HG03558 (cell line): ENCODE results near the gene TWIST2.

Experiments used
- ATAC-seq: cut with Tn5 transposase; IDR thresholded peaks from one replicate; pipeline ENCODE4 v1.9.1; 2021; ENCODE audit warnings: moderate number of reproducible peaks; ENCODE audit not compliant: unreplicated experiment; ENCODE audit errors: extremely low read depth

The TWIST2 gene

DNA sequence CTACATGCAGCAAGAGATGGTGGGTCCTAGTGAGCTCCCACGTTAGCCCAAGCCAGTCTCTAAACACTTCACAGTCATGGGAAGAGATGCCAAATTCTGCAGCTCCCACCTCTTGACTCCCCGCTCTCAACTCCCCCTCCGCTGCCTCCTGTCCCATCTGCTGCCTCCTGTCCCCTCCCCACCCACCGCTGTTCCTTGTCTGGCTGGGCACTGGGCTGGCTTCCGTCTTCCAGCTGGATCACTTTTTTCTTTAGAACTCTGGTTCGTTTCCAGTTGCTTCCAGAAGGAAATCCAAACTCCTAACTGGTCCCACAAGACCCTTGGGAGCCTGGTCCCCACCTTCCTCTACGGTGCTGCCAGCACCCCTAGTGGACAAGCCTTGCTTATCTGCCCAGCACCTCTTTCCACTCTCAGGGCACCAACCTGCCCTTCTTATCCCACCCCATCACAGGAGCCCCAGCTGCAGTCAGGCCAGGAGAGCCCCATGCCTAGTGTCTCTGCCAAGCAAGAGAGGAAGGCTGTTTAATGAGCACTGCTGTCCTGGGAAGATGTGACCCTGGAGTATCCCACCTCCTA, 12.1 kb upstream of the TWIST2 start:
- no peak for ATAC-seq

DNA sequence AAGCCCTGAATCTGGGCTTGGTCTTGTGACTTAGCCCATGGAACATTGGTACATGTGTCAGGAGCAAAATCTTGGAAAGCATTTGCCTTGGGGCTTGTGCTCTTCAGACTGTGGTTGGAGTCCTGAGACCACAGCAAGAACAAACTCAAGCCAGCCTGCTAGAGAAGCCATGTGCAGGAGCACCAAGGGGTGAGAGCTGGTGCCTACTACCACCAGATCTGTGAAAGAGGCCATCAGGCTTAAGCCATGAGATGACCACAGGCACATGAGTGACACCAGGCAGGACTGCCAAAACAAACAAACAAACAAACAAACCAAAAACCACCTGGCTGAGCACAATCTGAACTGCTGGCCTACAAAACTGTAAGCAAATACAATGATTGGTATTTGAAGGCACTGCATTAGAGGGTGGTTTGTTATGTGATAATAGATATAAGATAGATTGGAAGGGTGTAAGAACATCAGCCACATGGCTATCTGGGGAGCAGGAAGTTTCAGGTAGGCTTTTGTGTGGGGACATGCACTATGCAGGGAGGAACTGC, 9.0 kb upstream of the TWIST2 start:
- ATAC-seq, result no peak

DNA sequence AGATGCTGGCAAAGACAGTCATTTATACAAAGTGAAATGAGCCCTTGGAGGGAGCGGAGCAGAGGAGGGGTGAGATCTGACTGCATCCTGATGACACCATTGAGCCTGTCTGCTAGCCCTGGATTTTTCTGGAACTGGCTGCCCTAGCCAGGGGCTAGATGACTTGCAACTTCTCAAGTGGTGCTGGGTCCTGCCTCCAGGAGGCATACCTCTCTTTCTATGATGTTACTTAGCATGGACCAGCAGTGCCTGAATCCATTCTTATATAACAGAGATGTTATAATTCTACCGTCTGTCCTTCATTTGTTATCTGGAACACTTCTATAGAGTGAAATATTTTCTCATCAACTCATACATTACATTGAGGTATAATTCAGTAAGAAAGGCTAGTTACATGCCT, 8.5 kb upstream of the TWIST2 start:
- ATAC-seq, result no peak

DNA sequence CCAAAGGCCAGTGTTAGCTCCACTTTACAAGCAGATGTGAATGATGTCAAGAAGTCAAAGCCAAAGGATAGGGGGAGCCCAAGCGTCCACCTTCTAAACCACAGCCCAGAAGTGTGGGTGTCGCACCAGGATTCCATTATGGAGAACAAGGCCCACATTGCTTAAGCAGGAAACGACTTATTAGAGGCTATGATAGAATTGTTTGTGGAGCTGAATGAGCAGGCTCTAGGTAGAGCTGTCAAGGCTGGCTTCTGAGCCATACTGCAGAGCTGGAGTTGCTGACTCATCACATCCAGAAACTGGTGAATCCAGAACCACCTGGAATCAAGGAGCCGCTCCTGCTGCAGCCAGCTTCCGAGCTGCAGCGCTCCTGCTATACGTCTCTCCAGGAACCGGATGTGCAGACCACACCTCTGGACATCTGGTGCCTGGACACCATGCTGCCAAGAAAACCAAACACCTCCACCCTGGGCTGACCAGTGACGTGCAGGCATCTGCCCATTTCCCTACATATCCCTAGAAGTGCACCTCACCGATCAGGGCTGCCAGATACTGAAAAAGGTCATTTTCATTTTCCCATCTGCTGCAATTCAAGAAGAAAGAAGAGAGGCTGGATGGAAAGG, 6.2 kb upstream of the TWIST2 start:
- no peak for ATAC-seq

DNA sequence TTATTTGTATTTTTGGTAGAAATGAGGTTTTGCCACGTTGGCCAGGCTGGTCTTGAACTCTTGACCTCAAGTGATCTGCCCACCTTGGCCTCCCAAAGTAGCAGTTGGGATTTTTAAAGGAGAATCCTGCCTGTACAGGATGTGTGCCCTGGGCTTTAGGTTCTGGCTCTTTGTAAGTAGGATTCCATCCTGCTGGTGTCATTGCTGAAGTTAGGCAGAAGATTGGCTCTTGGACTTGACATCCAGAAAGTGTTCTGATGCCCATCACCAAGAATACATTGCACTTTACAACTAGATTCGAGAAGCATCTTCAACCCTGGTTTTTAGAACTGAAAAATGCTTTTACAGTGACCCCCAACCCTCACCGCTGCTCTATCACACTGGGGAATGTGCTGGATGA, 4.4 kb upstream of the TWIST2 start:
- ATAC-seq, result no peak

DNA sequence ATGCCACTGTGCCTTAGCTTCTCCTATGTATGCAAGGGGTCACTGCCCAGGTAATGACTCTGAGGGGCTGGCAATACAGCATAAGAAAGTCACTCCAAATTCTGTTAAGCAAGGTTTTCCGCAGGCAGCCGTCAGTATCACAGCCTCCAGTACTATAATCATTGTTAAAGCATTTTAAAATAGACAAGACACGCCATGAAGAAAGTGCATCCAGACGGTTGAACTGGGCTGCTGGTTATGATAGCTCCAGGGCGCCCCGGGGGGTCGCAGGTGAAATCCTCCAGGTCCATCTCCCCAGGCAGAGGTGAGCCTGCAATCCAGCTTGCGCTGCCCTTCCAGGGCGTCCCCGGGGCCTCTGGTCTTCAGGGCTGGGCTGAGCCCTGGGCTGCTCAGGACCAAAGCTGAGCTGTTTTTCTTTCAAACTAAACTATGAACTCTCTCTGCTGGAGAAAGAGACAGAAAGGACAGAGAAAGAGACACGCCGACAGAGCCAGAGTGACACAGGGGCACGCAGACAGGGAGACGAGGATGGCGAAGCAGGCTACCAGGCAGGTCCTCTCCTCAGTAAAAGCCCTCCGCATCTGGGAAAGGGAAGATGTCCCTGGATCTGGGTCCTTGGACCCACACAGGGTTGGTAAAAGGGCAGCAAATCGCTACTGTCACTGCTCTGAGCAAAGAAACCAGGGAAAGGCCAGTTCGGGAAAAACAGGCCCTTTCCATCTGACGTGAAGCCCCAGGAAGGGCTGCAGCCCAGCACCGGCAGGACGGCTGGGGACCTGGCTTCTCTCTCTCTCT, 2.1 kb upstream of the TWIST2 start:
- no peak for ATAC-seq

DNA sequence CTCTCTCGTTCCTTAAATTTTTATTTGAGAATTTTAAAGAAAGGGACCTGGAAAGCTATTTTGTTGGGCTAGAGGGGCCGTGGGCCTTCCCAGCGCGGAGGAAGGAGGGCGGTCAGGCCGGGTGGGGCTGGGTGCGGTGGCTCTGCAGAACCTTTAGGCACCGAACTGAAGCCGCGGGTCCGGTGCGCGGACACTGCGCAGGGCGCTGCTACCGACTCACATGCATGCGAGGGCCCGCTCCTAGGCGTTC, 1.6 kb upstream of the TWIST2 start:
- ATAC-seq, result no peak

DNA sequence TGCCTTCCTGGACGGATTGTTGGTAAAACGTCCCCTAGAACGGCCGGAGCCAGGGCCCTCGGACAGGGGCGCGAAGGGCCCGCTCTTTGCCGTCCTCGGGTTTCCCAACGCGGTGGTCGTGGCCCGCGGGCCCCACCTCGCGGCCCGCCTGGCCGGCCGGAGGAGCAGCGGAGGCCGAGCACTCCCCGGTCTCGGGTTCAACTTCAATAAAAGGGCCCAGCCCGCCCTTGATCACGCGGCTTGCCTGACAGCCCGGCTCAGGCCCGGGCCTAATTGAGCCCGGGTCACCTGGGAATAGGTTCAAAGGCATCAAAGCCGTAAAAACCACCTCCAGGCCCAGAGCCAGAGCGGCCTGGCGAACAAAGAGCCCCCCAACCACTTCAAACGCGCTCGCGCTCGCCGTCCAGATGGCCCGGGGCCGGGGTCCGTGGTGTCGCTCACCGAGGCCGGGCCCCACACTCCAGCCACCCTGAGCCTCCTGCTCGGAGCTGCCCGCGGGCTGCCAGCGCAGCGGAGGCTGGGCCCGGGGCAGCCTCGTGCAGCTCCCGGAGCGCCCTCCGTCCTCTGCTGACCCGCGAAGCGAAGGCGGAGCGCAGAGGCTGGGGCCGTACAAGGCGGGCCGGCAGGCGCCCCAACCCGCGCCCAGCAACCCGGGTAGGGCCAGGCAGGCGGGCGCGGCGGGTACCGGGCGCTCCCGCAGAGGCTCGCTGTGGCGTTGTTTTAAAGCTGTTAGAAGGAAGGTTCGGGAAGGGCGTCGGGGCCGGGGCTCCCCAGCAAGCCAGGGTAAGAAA, 1.1 kb upstream of the TWIST2 start:
- ATAC-seq, result no peak

DNA sequence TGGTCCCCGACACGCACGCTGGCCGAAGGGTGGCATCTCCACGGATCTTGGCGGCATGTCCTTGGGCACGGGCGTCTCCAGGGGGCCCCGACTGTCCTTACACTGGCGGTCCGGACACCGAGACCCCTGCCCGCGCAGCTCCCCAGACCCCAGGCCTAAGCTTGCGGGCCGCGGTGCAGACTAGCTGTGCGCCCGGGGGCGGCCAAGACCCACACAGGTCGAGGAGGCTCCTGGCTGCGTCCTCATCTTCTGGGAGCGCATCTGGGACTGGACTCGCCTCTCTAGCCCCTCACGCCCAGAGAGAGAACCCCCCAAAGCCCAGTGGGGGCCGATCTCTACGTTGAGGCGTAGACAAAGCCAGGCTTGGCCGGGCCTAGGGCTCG, 475 bp upstream of the TWIST2 start:
- ATAC-seq, result no peak

DNA sequence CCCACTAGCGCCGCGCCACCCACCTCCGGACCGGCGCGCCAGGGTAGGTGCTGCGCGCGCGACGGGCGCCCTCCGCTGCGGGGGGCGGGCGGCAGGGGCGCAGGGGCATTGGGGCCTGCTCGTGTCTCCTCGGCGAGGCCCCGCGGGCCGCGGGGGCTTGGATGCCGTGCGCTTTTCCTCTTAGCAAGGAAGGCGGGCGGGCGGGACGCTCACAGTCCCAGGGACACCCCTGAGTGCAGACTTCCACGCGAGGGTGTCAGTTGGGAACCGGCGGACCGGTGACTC, 748 bp downstream of the TWIST2 start:
- ATAC-seq, result no peak

DNA sequence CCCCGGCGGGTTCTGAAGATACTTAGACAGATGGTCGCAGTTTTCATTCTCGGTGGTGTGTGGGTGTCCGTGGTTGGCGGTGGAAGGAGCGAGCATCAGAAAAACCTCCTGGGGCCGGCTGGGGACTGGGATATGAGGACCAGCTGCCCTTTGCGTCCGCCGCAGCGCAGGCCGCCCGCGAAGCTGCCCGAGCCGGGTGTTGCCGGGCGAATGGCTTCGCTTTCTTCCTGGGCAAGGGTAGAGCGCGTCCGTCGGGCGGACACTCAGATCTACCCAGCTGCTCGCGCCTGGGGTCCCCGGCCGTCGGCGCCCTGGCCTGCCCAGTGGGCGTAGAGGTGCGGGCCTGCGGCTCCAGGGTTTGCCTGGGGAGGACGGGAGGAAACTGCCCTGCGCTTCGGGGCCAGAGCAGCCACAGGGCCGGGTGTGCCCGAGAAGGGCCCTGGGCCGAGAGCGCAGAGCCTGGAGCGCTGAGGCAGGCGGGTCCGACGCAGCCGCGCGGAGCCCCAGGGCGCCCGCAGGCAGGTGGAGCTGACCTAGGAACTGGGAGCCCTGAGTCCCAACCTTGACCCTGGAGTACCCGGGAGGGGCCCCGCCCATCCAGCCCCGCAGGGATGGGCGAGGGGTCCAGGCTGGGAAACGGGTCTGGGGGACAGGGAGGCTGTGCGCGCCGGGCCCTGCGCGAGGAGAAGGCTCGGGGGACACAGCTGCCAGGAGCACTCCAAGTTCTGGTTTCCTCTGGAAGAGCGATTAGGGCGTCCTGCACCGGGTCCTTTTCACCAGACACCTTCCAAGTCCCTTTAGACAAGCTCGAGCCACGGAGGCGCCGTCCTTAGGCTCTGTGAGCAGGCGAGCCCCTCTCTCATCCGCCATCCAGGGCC, 1.3 kb downstream of the TWIST2 start:
- no peak for ATAC-seq

DNA sequence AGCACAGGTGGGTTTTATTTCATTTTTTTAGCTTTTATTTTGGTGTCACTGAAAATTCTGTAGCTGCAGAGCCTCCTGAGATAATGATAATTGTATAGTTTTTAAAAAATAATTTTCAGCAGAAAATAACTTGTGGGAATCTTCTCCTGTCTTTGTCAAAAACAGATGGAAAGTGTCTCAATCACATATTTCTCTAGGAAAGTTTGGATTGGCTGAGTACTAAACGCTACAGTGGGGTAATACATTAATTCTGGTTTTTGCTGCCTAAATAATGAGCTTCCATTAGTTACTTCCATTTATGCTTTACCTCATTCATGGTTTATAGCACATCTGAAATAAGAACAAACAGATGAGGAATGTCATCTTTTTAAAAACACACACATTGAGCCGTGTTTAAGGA, 2.2 kb downstream of the TWIST2 start:
- ATAC-seq, result no peak

DNA sequence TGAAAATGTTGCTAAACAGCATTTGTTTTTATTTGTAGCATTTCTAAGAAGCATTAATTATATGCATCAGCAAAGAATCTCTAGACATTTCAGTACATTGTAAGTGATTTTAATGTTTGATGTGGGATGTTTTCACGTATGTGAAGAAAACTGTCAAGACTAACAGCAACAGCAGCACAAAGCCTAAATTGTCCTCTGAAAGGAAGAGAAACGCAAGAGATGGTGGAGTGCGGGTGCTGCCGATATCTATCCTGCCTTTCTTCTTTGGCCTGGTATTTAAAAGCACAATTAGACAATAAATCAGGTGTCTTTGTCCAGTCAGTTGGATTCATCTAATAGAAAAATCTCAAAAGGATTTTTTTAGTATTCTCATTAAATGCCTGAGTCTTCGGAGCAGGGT, 3.1 kb downstream of the TWIST2 start:
- ATAC-seq, result no peak

DNA sequence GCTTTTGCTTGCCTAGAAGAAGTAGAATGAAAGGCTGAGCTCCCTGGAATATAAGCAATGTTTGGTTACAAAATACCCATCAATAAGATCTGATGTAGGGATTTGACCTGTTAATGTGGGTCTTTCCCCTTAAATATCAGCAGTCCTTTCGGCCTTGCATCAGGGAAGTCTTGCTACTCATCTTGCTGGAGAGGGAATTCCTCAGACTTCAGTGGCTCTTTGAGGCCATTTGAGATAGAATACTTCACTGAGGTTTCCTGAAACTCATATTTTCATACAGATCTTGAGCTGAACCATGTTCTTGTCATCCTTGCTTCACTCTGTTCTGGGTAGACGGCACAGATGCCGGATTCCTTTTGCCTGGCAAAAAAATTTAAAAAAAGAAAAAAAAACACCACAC, 3.9 kb downstream of the TWIST2 start:
- ATAC-seq, result no peak

DNA sequence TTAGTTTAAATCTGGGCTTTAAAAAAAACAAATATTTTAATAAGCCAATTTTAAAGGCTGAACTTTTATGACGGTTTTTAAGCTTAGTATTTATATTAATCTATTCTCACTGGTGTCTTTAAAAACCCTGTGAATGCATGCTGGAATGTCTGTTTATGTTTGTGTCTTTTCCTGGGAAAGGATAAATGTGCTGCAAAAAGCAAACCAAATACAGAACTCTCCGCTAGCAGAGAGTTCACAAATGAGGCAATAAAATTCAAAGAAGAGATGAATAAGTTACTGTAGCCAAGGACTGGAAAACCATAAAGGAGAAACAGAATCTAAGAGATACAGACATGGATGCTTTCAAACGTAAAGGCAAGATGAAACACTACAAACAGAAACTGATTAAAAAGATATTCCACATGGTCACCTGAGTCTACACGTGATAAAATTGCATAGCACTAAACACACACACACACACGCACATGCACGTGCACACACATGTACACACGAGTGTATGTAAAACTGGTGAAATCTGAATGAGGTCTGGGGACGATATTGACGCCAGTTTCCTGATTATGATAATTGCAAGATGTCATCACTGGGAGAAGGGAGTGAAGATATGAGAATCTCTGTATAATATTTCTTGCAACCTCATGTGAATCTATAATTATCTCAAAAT, 4.5 kb downstream of the TWIST2 start:
- ATAC-seq, result no peak

DNA sequence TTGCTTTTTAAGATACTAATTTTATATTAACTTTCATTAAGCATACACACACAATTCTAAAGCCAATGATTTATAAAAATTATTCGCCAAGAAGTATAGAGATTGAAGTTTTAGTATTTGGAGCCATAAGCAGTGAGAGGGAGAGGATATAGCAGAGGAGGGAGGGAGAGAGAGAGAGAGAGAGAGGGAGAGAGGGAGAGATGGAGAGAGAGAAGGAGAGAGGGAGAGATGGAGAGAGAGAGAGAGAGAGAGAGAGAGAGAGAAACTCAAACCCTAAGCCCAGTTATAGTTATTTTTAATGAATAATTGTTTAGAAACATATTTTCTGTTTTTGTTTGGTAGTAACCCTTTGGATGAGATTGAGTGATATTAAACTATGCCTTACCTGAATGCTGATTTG, 5.3 kb downstream of the TWIST2 start:
- ATAC-seq, result no peak

DNA sequence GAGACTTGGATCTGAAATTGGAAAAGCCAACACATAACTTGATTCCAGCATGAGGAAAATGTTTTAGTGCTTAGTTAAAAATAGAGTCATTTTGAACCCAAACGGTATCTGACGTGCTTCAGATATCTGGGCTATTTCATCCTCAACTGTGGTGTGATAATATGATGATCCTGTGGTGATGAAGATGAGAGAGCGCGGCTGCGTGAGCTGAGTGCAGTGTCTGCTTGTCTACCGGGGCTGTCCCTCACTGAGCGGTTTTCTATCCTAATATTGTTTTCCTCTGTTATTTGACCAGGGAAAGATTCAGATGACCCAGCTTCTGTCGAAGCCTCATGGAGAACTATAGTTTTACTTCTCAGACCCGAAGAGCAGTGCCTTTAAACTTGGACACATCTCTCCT, 5.8 kb downstream of the TWIST2 start:
- no peak for ATAC-seq

DNA sequence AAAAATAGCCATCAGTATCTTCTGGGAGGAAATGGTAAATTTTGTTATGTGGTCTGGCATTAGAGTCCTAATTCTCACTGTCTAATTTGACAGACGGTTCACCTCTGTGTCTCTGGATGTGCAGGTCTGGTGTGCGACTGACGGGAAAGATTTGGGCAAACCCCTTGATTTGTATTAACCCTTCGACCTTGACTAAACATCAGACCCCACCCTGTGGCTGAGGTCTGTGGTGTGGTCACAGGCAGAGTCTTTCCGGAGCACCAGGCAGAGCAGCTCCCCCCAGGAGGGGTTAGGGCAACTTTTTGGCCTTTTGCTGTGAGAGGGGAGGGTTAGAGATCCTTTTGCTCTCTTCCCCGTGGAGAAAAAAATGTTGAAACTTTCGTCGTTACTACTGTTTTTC, 6.4 kb downstream of the TWIST2 start:
- ATAC-seq, result no peak

DNA sequence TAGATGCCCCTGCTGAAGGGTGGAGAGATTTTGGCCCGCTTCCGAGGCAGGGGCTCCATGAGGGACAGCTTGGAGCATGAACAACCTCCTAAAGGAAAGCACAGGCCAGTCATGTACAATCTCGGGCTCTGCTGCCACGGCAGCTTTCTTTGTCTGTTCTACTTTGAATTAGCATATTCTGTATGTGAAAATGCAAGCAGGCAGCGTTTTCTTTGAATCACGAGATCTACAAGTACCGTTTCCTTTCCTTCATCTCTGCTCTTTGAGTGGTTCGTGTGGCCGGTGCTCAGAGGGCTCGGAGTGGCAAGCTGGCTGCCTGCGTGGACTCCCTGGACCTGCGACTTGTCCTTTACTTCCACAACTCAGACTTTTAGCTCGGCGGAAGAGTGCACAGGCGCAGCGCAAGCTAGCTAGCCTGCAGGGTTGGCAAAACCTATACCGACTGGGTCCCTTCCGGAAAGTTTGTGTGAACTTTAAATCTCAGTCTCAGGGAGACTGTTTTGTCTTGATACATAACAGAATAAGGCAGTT, 6.9 kb downstream of the TWIST2 start:
- no peak for ATAC-seq

DNA sequence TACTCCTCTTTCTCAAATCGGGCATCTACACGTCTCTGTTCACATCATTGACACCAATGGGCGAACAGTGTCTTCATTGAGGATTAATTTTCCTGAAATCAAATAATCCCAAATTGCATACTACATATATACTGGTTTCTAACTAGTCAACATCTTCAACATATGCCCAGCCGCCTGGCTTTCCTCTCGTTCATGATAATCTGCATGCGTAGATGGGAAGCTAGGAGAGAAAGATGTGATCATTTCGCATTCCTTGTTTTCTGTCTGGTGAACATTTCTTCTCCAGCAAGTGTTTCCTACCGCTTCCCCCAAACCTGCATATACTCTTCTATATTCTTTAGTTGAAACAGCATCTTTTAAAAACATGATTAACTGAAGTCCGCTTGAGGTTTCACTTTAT, 7.4 kb downstream of the TWIST2 start:
- ATAC-seq, result no peak
